Measurements from ENCODE around the gene SLC13A3. TPM values are rescaled to one million over a fixed set of nuclear protein-coding genes. Genes with fewer than 3 reads are reported as not detected.

The SLC13A3 gene
- total RNA-seq, 1 experiment from 2014 or later = 17.5 TPM

DNA sequence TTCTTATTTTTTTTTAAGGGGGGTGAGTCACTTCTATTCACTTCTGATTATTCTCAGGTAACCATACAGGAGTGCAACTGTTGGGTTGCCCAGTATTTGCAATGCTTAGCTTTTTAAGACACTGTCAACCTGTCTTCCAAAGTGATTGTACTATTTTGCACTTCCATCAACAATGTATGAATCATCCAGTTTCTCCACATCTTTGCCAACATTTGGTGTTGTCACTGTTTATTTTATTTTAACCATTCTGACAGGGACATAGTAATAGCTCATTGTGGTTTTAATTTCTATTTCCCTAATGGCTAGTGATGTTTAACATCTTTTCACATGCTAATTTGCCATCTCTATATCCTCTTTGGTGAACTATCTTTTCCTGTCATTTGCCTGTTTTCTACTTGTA lies 1.4 kb upstream of the SLC13A3 start:
- Histone ChIP-seq H2AK5ac (ENCODE audit: insufficient read length, low read length) (no peak overlapping the region), H3K14ac (ENCODE audit: insufficient read depth, low read length) (no peak overlapping the region), H4K5ac (ENCODE audit: insufficient read length, low read depth, low read length) (no peak overlapping the region), H3K4me2 (ENCODE audit: insufficient read depth, insufficient read length, low read length) (no peak overlapping the region), H3K56ac (ENCODE audit: insufficient read length, low read depth, low read length) (no peak overlapping the region), H3K9ac (ENCODE audit: extremely low read depth, insufficient read length, low read length) (no peak overlapping the region), H2BK20ac (ENCODE audit: low read depth, low read length, poor library complexity, severe bottlenecking) (no peak overlapping the region), H3T11ph (ENCODE audit: low read length) (no peak overlapping the region), H3K27me3 (ENCODE audit: insufficient read depth, low read length) (no peaks in the 10 kb centered on the region; the same call in 1 of the 2 replicates), H3K23me2 (ENCODE audit: insufficient read length, low read depth, low read length, poor library complexity, severe bottlenecking) (no peaks in the 10 kb centered on the region), H3K23ac (ENCODE audit: insufficient read length, low read depth, low read length) (no peak overlapping the region), H3K79me2 (ENCODE audit: insufficient read depth, low read length) (no peaks in the 10 kb centered on the region), H2BK120ac (ENCODE audit: low read depth, low read length, poor library complexity, severe bottlenecking) (no peak overlapping the region), H3K4me1 (ENCODE audit: insufficient read depth, low read length) (no peaks in the 10 kb centered on the region), H2BK12ac (ENCODE audit: insufficient read length, low read depth, low read length) (no peak overlapping the region), H3K79me1 (ENCODE audit: insufficient read depth, low read depth, low read length, poor library complexity, severe bottlenecking) (no peaks in the 10 kb centered on the region), H4K8ac (replicated peaks; ENCODE audit: insufficient read length, low read depth, low read length) (no peak overlapping the region), H3K18ac (ENCODE audit: insufficient read length, low read depth, low read length) (no peak overlapping the region), H2BK15ac (ENCODE audit: low read depth, low read length) (no peak overlapping the region), H2BK5ac (ENCODE audit: insufficient read length, low read length) (no peak overlapping the region), H2AFZ (ENCODE audit: low read length) (no peak overlapping the region), H3K9me3 (ENCODE audit: control insufficient read depth, low read depth, low read length) (no peaks in the 10 kb centered on the region), H3K4ac (ENCODE audit: low read depth, low read length) (no peak overlapping the region), H3K27ac (ENCODE audit: insufficient read length, low read depth, low read length) (no peak overlapping the region), H4K20me1 (ENCODE audit: control insufficient read depth, insufficient read depth, insufficient read length) (no peaks in the 10 kb centered on the region), H4K91ac (ENCODE audit: insufficient read length, low read depth, low read length) (no peak overlapping the region)
- Mint-ChIP-seq H3K27me3 (ENCODE audit: low read depth) (peaks cover 41% of the 10 kb centered on the region), H3K9me3 (peaks cover 0 to 2% of the 10 kb centered on the region in 2 experiments; a peak in 3 of 5 replicates), H3K36me3 (ENCODE audit: insufficient read depth in 1 of 3, low read depth in 3 of 3) (peaks cover 0 to 4% (median 0%) of the 10 kb centered on the region in 3 experiments; a peak in 3 of 7 replicates), H3K4me1 (peaks cover 15 to 27% of the 10 kb centered on the region in 2 experiments), H3K27ac (no peak overlapping the region), H3K4me3 (no peak overlapping the region)
- DNase-seq = no peak
- TF ChIP-seq, protein P1, sequence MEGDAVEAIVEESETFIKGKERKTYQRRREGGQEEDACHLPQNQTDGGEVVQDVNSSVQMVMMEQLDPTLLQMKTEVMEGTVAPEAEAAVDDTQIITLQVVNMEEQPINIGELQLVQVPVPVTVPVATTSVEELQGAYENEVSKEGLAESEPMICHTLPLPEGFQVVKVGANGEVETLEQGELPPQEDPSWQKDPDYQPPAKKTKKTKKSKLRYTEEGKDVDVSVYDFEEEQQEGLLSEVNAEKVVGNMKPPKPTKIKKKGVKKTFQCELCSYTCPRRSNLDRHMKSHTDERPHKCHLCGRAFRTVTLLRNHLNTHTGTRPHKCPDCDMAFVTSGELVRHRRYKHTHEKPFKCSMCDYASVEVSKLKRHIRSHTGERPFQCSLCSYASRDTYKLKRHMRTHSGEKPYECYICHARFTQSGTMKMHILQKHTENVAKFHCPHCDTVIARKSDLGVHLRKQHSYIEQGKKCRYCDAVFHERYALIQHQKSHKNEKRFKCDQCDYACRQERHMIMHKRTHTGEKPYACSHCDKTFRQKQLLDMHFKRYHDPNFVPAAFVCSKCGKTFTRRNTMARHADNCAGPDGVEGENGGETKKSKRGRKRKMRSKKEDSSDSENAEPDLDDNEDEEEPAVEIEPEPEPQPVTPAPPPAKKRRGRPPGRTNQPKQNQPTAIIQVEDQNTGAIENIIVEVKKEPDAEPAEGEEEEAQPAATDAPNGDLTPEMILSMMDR (conservative IDR thresholded peaks at IDR 0.05) = no peak

Data from H9 (cell line).